Measurements from ENCODE around the gene CNBP. TPM values are rescaled to one million over a fixed set of nuclear protein-coding genes. Genes with fewer than 3 reads are reported as not detected.
"Not testable (repeated sequence)": the region's sequence is repeated elsewhere in the genome, so short reads cannot be mapped to it uniquely, and the experiment has no call there.

Gene CNBP
- total and polyA plus RNA-seq, 2 of the 4 experiments (the other 2 are of a cell fraction), result 217 to 223 TPM

- H3K23ac ChIP-seq (ENCODE audit: low read depth, low read length), result no peak overlapping the region
- H3K79me1 ChIP-seq (ENCODE audit: low read depth in 1 of 2, low read length in 2 of 2), result peaks cover 21 to 39% of the 10 kb centered on the region in 2 experiments
- H3K27me3 ChIP-seq (ENCODE audit: control insufficient read depth, insufficient read depth, low read length), result no peaks in the 10 kb centered on the region
- no peak overlapping the region for H2AK5ac ChIP-seq (ENCODE audit: low read depth, low read length)
- dilution Hi-C loops (cut with HindIII; ENCODE audit: low sequenced_read_pairs, unreplicated experiment), result no loop called here
- H4K8ac ChIP-seq (ENCODE audit: low read depth in 2 of 2, low read length in 2 of 2), result no peak overlapping the region
- H3K4me1 ChIP-seq (ENCODE audit: control insufficient read depth, insufficient read depth, low read length), result peaks cover 2% of the 10 kb centered on the region
- peaks cover 20% of the 10 kb centered on the region for H4K20me1 ChIP-seq (ENCODE audit: insufficient read depth, low read length)
- no peak overlapping the region for H3K4me3 ChIP-seq (ENCODE audit: insufficient read depth, low read depth, low read length)
- intact Hi-C loops (cut with micrococcal nuclease), result no loop called here
- no peak overlapping the region for H4K5ac ChIP-seq (ENCODE audit: low read depth, low read length)
- no peak overlapping the region for H2BK120ac ChIP-seq (ENCODE audit: low read depth, low read length)
- BruUV-seq (replicated peaks), result no TSS peak
- no peak overlapping the region for H3K27ac ChIP-seq (ENCODE audit: insufficient read depth, low read length)
- DNase-seq (no peak), ATAC-seq (ENCODE audit: low read depth) (no peak)
- H2BK5ac ChIP-seq (ENCODE audit: low read depth, low read length, poor library complexity, severe bottlenecking), result no peak overlapping the region
- no peak overlapping the region for H2AFZ ChIP-seq (replicated peaks; ENCODE audit: low read length, poor library complexity)
- H3K56ac ChIP-seq (ENCODE audit: extremely low read depth, insufficient read depth, low read length), result no peak overlapping the region
- POLR2A ChIA-PET (ENCODE audit: unreplicated experiment), result no interaction called here
- WGBS, 2 experiments (ENCODE audit: extremely low coverage in 2 of 2, insufficient read length in 1 of 2), result 96% methylated on average over 3 of the region's 15 CpGs; no CpG with 5 or more reads in 1 of the 2 experiments
- in situ Hi-C loops (cut with MboI; ENCODE audit: low sequenced_read_pairs), result no loop called here
- no peak overlapping the region for H2AK9ac ChIP-seq (replicated peaks; ENCODE audit: low read depth, low read length, poor library complexity)
- H3K4me2 ChIP-seq (ENCODE audit: low read depth, low read length), result no peak overlapping the region
- H3K14ac ChIP-seq (replicated peaks; ENCODE audit: low read depth, low read length), result no peak overlapping the region
- H3K36me3 ChIP-seq (ENCODE audit: control insufficient read depth, insufficient read depth, low read length), result peaks cover 37% of the 10 kb centered on the region
- H3K18ac ChIP-seq (ENCODE audit: low read depth, low read length), result no peak overlapping the region
- no peak overlapping the region for H2BK15ac ChIP-seq (ENCODE audit: low read depth, low read length)
- CTCF ChIA-PET, result interaction anchor here (1.9 kb wide), 1 partner anchor 79 kb away, joined by 7 read pairs; no protein-coding TSS in a partner anchor
- TF ChIP-seq NFE2L2 (IDR thresholded peaks at IDR 0.05; ENCODE audit: low read depth, low read length), result no peak
- no peak for TF ChIP-seq BHLHE40 (IDR thresholded peaks at IDR 0.05; ENCODE audit: low read depth, low read length)
- no peak for TF ChIP-seq RFX5 (IDR thresholded peaks at IDR 0.05; ENCODE audit: low read depth, low read length)
- H4K91ac ChIP-seq (ENCODE audit: insufficient read depth, low read depth, low read length), result no peak overlapping the region
- no peak overlapping the region for H3K4ac ChIP-seq (ENCODE audit: low read depth, low read length)
- 0 out of 2 replicates have a peak, but pooled peaks cover 4% of the 10 kb centered on the region for H3K9me1 ChIP-seq (ENCODE audit: insufficient read depth, low read length)
- H3K9ac ChIP-seq (ENCODE audit: low read depth, low read length), result no peak overlapping the region
- H3K9me3 ChIP-seq (ENCODE audit: control insufficient read depth, insufficient read depth, low read length), result no peaks in the 10 kb centered on the region
- no peak overlapping the region for H2BK20ac ChIP-seq (ENCODE audit: low read depth, low read length)
Observed at GRCh38 chr3:129166579-129167332, 16.9 kb downstream of the CNBP start.

GRCh38 chr3:129165594-129165993 lies 18.1 kb downstream of the CNBP start:
- H2BK120ac ChIP-seq (ENCODE audit: low read depth, low read length); H3K4me3 ChIP-seq (ENCODE audit: insufficient read depth, low read depth, low read length); intact Hi-C loops (cut with micrococcal nuclease); BruUV-seq (replicated peaks); H3K23ac ChIP-seq (ENCODE audit: low read depth, low read length); H3K4me2 ChIP-seq (ENCODE audit: low read depth, low read length); H3K9me3 ChIP-seq (ENCODE audit: control insufficient read depth, insufficient read depth, low read length); H3K14ac ChIP-seq (replicated peaks; ENCODE audit: low read depth, low read length); H3K27me3 ChIP-seq (ENCODE audit: control insufficient read depth, insufficient read depth, low read length); H4K5ac ChIP-seq (ENCODE audit: low read depth, low read length); POLR2A ChIA-PET (ENCODE audit: unreplicated experiment); H4K8ac ChIP-seq (ENCODE audit: low read depth in 2 of 2, low read length in 2 of 2); H3K4ac ChIP-seq (ENCODE audit: low read depth, low read length); H3K56ac ChIP-seq (ENCODE audit: extremely low read depth, insufficient read depth, low read length); H2AK5ac ChIP-seq (ENCODE audit: low read depth, low read length); H4K91ac ChIP-seq (ENCODE audit: insufficient read depth, low read depth, low read length); H2AK9ac ChIP-seq (replicated peaks; ENCODE audit: low read depth, low read length, poor library complexity); H2BK20ac ChIP-seq (ENCODE audit: low read depth, low read length); ATAC-seq (ENCODE audit: low read depth); dilution Hi-C loops (cut with HindIII; ENCODE audit: low sequenced_read_pairs, unreplicated experiment); H3K9me1 ChIP-seq (ENCODE audit: insufficient read depth, low read length); in situ Hi-C loops (cut with MboI; ENCODE audit: low sequenced_read_pairs); H2AFZ ChIP-seq (replicated peaks; ENCODE audit: low read length, poor library complexity); H3K18ac ChIP-seq (ENCODE audit: low read depth, low read length); H3K9ac ChIP-seq (ENCODE audit: low read depth, low read length); H2BK15ac ChIP-seq (ENCODE audit: low read depth, low read length); H3K4me1 ChIP-seq (ENCODE audit: control insufficient read depth, insufficient read depth, low read length); H3K27ac ChIP-seq (ENCODE audit: insufficient read depth, low read length); DNase-seq; H2BK5ac ChIP-seq (ENCODE audit: low read depth, low read length, poor library complexity, severe bottlenecking); CTCF ChIA-PET: not testable (repeated sequence)
- peaks cover 29% of the 10 kb centered on the region for H3K36me3 ChIP-seq (ENCODE audit: control insufficient read depth, insufficient read depth, low read length)
- 97% methylated on average over 6 of the region's 8 CpGs; no CpG with 5 or more reads in 1 of the 2 experiments for WGBS, 2 experiments (ENCODE audit: extremely low coverage in 2 of 2, insufficient read length in 1 of 2)
- peaks cover 13 to 32% of the 10 kb centered on the region in 2 experiments for H3K79me1 ChIP-seq (ENCODE audit: low read depth in 1 of 2, low read length in 2 of 2)
- peaks cover 11% of the 10 kb centered on the region; the same call in 1 of the 2 replicates for H4K20me1 ChIP-seq (ENCODE audit: insufficient read depth, low read length)
